Neural crest cell (in vitro differentiated cells): Measurements from ENCODE around the gene CCDC85C. TPM values are rescaled to one million over a fixed set of nuclear protein-coding genes. Genes with fewer than 3 reads are reported as not detected.

ENCODE experiments used
- DNase-seq: peaks from one replicate; pipeline ENCODE4 v3.0.0; 2021; ENCODE audit warnings: low read depth, mixed read lengths, low spot score
- H3K27ac Mint-ChIP-seq: one replicate; pipeline ENCODE4 v1.8.0; 2021; ENCODE audit warnings: mild to moderate bottlenecking, mixed read lengths; ENCODE audit not compliant: unreplicated experiment
- H3K27me3 Mint-ChIP-seq: 2 replicates; pipeline ENCODE4 v1.8.0; 2021; ENCODE audit warnings: low read depth, mild to moderate bottlenecking, mixed read lengths
- H3K36me3 Mint-ChIP-seq: 2 replicates; pipeline ENCODE4 v1.8.0; 2021; ENCODE audit warnings: low read depth, mild to moderate bottlenecking, mixed read lengths
- H3K4me1 Mint-ChIP-seq: 2 replicates; pipeline ENCODE4 v1.8.0; 2021; ENCODE audit warnings: mixed read lengths
- H3K4me3 Mint-ChIP-seq: one replicate; pipeline ENCODE4 v1.8.0; 2021; ENCODE audit warnings: mild to moderate bottlenecking, mixed read lengths
- H3K9me3 Mint-ChIP-seq: 2 replicates; pipeline ENCODE4 v1.8.0; 2021; ENCODE audit warnings: mixed read lengths
- CTCF ChIP-seq: fragments of 200-600 bp; sonication (generic); conservative IDR thresholded peaks from 2 replicates; pipeline ENCODE4 v1.5.0; 2021; ENCODE audit warnings: antibody characterized with exemption, mild to moderate bottlenecking
- total RNA-seq: library from RNA; stranded (reverse); gene quantifications from 2 replicates; pipeline ENCODE4 v1.2.1, GENCODE V29; 2021

The CCDC85C gene
- total RNA-seq, 1 donor from 2014 or later = 31.4 TPM

- Mint-ChIP-seq H3K36me3 (no peaks in the 10 kb centered on the region), H3K4me3 (no peak overlapping the region), H3K27ac (peak overlapping the region; percentile 27), H3K4me1 (peaks cover 6% of the 10 kb centered on the region), H3K9me3 (no peaks in the 10 kb centered on the region), H3K27me3 (no peaks in the 10 kb centered on the region)
- TF ChIP-seq CTCF = no peak
- DNase-seq = no peak
Measured at GRCh38 chr14:99556134-99556791, 47.7 kb downstream of the CCDC85C start.

GRCh38 chr14:99554757-99555531 lies 49.1 kb downstream of the CCDC85C start:
- Mint-ChIP-seq H3K27me3 (no peaks in the 10 kb centered on the region), H3K9me3 (no peaks in the 10 kb centered on the region), H3K36me3 (no peaks in the 10 kb centered on the region), H3K27ac (no peak overlapping the region), H3K4me3 (no peak overlapping the region), H3K4me1 (peaks cover 17% of the 10 kb centered on the region)
- DNase-seq = no peak
- TF ChIP-seq CTCF = no peak

- no peaks in the 10 kb centered on the region for H3K27me3 Mint-ChIP-seq
- no peaks in the 10 kb centered on the region for H3K9me3 Mint-ChIP-seq
- no peaks in the 10 kb centered on the region for H3K36me3 Mint-ChIP-seq
- peak overlapping the region; percentile 81 for H3K27ac Mint-ChIP-seq
- peaks cover 17% of the 10 kb centered on the region for H3K4me1 Mint-ChIP-seq
- TF ChIP-seq CTCF = no peak
- H3K4me3 Mint-ChIP-seq = no peak overlapping the region
- no peak for DNase-seq
Measured at GRCh38 chr14:99554184-99554583, 49.8 kb downstream of the CCDC85C start.

- no peak overlapping the region for H3K4me3 Mint-ChIP-seq
- H3K9me3 Mint-ChIP-seq = no peaks in the 10 kb centered on the region
- peaks cover 16% of the 10 kb centered on the region for H3K4me1 Mint-ChIP-seq
- no peak for TF ChIP-seq CTCF
- no peak overlapping the region for H3K27ac Mint-ChIP-seq
- no peak for DNase-seq
- peaks cover 4% of the 10 kb centered on the region for H3K27me3 Mint-ChIP-seq
- no peaks in the 10 kb centered on the region for H3K36me3 Mint-ChIP-seq
Measured at GRCh38 chr14:99552572-99553216, 51.3 kb downstream of the CCDC85C start.

GRCh38 chr14:99552021-99552553 lies 51.9 kb downstream of the CCDC85C start:
- no peak for DNase-seq
- H3K27ac Mint-ChIP-seq = no peak overlapping the region
- no peak overlapping the region for H3K4me3 Mint-ChIP-seq
- TF ChIP-seq CTCF = no peak
- H3K27me3 Mint-ChIP-seq = peaks cover 7% of the 10 kb centered on the region
- H3K4me1 Mint-ChIP-seq = peaks cover 16% of the 10 kb centered on the region
- no peaks in the 10 kb centered on the region for H3K9me3 Mint-ChIP-seq
- H3K36me3 Mint-ChIP-seq = no peaks in the 10 kb centered on the region
